ENCODE results near the gene OR8B3.

The OR8B3 gene

DNA sequence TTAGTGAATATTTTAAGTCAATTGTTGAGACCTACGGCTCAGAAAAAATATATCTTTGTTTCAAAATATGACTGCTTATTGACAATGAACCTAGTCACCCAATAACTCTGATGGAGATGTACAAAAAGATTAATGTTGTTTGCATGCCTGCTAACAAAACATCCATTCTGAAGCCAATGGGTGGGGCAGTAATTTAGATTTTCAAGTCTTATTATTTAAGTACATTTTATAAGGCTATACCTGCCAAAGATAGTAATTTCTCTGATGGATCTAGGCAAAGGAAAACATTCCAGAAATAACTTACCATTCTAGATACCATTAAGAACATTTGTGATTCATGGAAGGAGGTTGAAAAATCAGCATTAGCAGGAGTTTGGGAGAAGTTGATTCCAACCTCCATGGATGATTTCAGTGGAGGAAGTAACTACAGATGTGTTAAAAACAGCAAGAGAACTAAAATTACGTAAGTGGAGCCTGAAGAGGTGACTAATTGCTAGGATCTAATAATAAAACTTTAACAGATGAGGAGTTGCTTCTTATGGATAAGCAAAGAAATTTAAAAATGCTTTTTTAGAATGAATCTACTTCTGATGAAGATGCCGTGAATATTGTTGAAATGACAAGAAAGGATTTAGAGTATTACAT lies 52.4 kb downstream of the OR8B3 start:
- DNase-seq = no peak

Data from activated CD4-positive, alpha-beta T cell treated with anti-CD3 and anti-CD28 coated beads, Interleukin-2, amount 50 U/mL, for 4 hours (primary cell).